D721Med (cell line): ENCODE results near the gene HCN4.

Experiments
- DNase-seq: peaks from one replicate; pipeline ENCODE4 v3.0.0; 2011; ENCODE audit warnings: low spot score; ENCODE audit not compliant: insufficient read length
- FAIRE-seq: peaks from 2 replicates; lab custom pipeline; 2011; peaks lifted over from hg19 to GRCh38; lab: Jason Lieb, UNC
- CTCF ChIP-seq: IDR thresholded peaks from 2 replicates; pipeline ENCODE4 v1.5.1; 2012; ENCODE audit warnings: mild to moderate bottlenecking, control low read depth; ENCODE audit not compliant: insufficient read depth; ENCODE audit errors: missing control alignments

HCN4 gene

GRCh38 chr15:73284090-73284716 lies 84.6 kb downstream of the HCN4 start:
- TF ChIP-seq CTCF, result peak; percentile 18
- DNase-seq, result no peak
- no peak for FAIRE-seq

GRCh38 chr15:73283366-73283962 lies 85.3 kb downstream of the HCN4 start:
- FAIRE-seq, result no peak
- DNase-seq, result no peak
- no peak for TF ChIP-seq CTCF

- DNase-seq (no peak), FAIRE-seq (no peak)
- TF ChIP-seq CTCF, result no peak
Observed at GRCh38 chr15:73282567-73283365, 86.0 kb downstream of the HCN4 start.

GRCh38 chr15:73275862-73276261 lies 92.9 kb downstream of the HCN4 start:
- FAIRE-seq (no peak), DNase-seq (no peak)
- TF ChIP-seq CTCF, result no peak

- DNase-seq (peak; percentile 27), FAIRE-seq (peak; percentile 55)
- TF ChIP-seq CTCF, result peak; percentile 68
Observed at GRCh38 chr15:73273181-73274002, 95.4 kb downstream of the HCN4 start.

GRCh38 chr15:73270366-73271097 lies 98.2 kb downstream of the HCN4 start:
- FAIRE-seq (no peak), DNase-seq (no peak)
- TF ChIP-seq CTCF, result no peak
